NB4 (cell line): ENCODE measurements around the gene RIPOR3.

Experiments
- CTCF ChIP-seq: IDR thresholded peaks from one replicate; pipeline ENCODE4 v1.5.1; 2012; ENCODE audit warnings: low read depth, low read length
- MYC ChIP-seq: IDR thresholded peaks from 2 replicates; pipeline ENCODE4 v1.6.1; 2011; ENCODE audit warnings: low read depth, low read length

GRCh38 chr20:50594591-50595432, 96.5 kb downstream of the RIPOR3 start:
- TF ChIP-seq MYC (no peak), CTCF (no peak)
